GM10266 (cell line): ENCODE data around the gene DENR.

Experiments used
- DNase-seq: peaks from one replicate; pipeline ENCODE4 v3.0.0; 2012; ENCODE audit errors: extremely low spot score
- TF ChIP-seq, protein P1 (sequence below): IDR thresholded peaks from 2 replicates; pipeline ENCODE4 v1.5.1; 2012; ENCODE audit warnings: mild to moderate bottlenecking, low read depth; ENCODE audit not compliant: control insufficient read depth, insufficient read depth; ENCODE audit errors: missing control alignments

The DENR gene

GRCh38 chr12:122753319-122753650, 661 bp downstream of the DENR start:
- DNase-seq: no peak
- TF ChIP-seq, protein P1, sequence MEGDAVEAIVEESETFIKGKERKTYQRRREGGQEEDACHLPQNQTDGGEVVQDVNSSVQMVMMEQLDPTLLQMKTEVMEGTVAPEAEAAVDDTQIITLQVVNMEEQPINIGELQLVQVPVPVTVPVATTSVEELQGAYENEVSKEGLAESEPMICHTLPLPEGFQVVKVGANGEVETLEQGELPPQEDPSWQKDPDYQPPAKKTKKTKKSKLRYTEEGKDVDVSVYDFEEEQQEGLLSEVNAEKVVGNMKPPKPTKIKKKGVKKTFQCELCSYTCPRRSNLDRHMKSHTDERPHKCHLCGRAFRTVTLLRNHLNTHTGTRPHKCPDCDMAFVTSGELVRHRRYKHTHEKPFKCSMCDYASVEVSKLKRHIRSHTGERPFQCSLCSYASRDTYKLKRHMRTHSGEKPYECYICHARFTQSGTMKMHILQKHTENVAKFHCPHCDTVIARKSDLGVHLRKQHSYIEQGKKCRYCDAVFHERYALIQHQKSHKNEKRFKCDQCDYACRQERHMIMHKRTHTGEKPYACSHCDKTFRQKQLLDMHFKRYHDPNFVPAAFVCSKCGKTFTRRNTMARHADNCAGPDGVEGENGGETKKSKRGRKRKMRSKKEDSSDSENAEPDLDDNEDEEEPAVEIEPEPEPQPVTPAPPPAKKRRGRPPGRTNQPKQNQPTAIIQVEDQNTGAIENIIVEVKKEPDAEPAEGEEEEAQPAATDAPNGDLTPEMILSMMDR: no peak

DNA sequence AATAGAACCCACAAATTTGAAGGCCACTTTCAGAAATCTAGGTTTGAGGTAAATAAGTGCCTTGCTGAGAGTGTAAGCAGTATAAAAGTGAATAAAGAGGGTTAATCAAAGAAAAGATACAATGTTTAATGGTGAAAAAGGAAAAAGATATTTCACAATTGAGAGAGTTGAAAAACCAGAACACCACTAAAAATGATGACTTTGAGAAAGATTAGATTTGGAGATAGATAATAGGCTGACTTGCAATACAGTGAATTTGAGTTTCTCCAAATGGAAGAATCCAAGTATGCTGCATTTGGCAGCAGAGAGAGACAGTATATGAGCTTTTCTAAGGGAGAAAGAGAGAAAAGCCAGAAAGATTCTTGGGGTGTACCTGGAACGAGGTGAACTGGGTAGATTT, 2.2 kb downstream of the DENR start:
- TF ChIP-seq, protein P1: no peak
- DNase-seq: no peak

GRCh38 chr12:122757568-122757967, 4.9 kb downstream of the DENR start:
- no peak for DNase-seq
- TF ChIP-seq, protein P1: no peak

- DNase-seq: no peak
These were observed 32.9 kb downstream of the DENR start for GRCh38 chr12:122785503-122785902.

DNA sequence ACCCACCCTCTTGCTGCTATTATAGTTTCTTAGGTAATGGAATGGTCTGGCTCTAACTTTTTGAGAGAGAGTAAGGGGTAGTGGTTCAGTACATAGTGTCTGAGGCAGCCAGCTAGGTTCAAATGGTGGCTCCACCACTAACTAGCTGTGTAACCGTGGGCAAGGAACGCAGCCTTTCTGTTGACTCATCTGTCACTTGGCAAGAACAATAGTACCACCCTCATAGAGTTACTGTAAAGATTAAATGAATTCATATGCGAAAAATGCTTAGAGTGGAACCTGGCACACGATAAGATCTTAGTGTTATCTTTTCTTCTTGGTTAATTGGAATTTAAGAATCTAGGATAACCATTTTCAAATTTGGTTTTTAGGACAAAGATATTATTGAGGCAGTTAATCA, 35.8 kb downstream of the DENR start:
- TF ChIP-seq, protein P1: no peak
- no peak for DNase-seq

More at GRCh38 chr12:122785503-122785902, 32.9 kb downstream of the DENR start:
- TF ChIP-seq, protein P1: no peak

GRCh38 chr12:122789637-122790036, 37.0 kb downstream of the DENR start:
- TF ChIP-seq, protein P1: no peak
- no peak for DNase-seq

GRCh38 chr12:122790393-122791075, 37.9 kb downstream of the DENR start:
- DNase-seq: no peak
- TF ChIP-seq, protein P1: no peak
